HG03196 (cell line): ENCODE data around the gene ZDHHC11B.
"Not testable (repeated sequence)": the region's sequence is repeated elsewhere in the genome, so short reads cannot be mapped to it uniquely, and the experiment has no call there.

Source experiments
- ATAC-seq: cut with Tn5 transposase; IDR thresholded peaks from one replicate; pipeline ENCODE4 v1.9.1; 2021; ENCODE audit not compliant: unreplicated experiment

The ZDHHC11B gene

GRCh38 chr5:784428-785177 lies at the start of gene ZDHHC11B:
TSS of gene ZDHHC11B (minus strand) at chr5:784729. CDS start at chr5:766919, 17,810 bp downstream.
- not testable (repeated sequence) for ATAC-seq

- not testable (repeated sequence) for ATAC-seq
Measured at GRCh38 chr5:834013-834412, 49.5 kb upstream of the ZDHHC11B start.

GRCh38 chr5:828194-828593 lies 43.7 kb upstream of the ZDHHC11B start:
- not testable (repeated sequence) for ATAC-seq

GRCh38 chr5:825544-825943 lies 41.0 kb upstream of the ZDHHC11B start:
- ATAC-seq, result not testable (repeated sequence)

- no peak for ATAC-seq
Measured at GRCh38 chr5:821504-821903, 37.0 kb upstream of the ZDHHC11B start.

GRCh38 chr5:820245-820644 lies 35.7 kb upstream of the ZDHHC11B start:
- ATAC-seq, result no peak

GRCh38 chr5:819078-819477 lies 34.5 kb upstream of the ZDHHC11B start:
- no peak for ATAC-seq

- ATAC-seq, result no peak
Measured at GRCh38 chr5:816176-816575, 31.6 kb upstream of the ZDHHC11B start.

GRCh38 chr5:815449-815848 lies 30.9 kb upstream of the ZDHHC11B start:
- no peak for ATAC-seq

GRCh38 chr5:813575-813974 lies 29.0 kb upstream of the ZDHHC11B start:
- ATAC-seq, result not testable (repeated sequence)

GRCh38 chr5:811384-811783 lies 26.9 kb upstream of the ZDHHC11B start:
- ATAC-seq, result not testable (repeated sequence)

- not testable (repeated sequence) for ATAC-seq
Measured at GRCh38 chr5:807719-808514, 23.4 kb upstream of the ZDHHC11B start.

- ATAC-seq, result no peak
Measured at GRCh38 chr5:801472-801871, 16.9 kb upstream of the ZDHHC11B start.

- ATAC-seq, result not testable (repeated sequence)
Measured at GRCh38 chr5:801055-801454, 16.5 kb upstream of the ZDHHC11B start.

GRCh38 chr5:798505-799138 lies 14.1 kb upstream of the ZDHHC11B start:
- not testable (repeated sequence) for ATAC-seq

- ATAC-seq, result not testable (repeated sequence)
Measured at GRCh38 chr5:797986-798385, 13.5 kb upstream of the ZDHHC11B start.

- ATAC-seq, result not testable (repeated sequence)
Measured at GRCh38 chr5:795873-796272, 11.3 kb upstream of the ZDHHC11B start.

- ATAC-seq, result not testable (repeated sequence)
Measured at GRCh38 chr5:794948-795347, 10.4 kb upstream of the ZDHHC11B start.

- not testable (repeated sequence) for ATAC-seq
Measured at GRCh38 chr5:788703-789102, 4.2 kb upstream of the ZDHHC11B start.

GRCh38 chr5:787857-788233 lies 3.3 kb upstream of the ZDHHC11B start:
- not testable (repeated sequence) for ATAC-seq

- ATAC-seq, result not testable (repeated sequence)
Measured at GRCh38 chr5:787224-787856, 2.8 kb upstream of the ZDHHC11B start.
